Stimulated activated CD4-positive, alpha-beta T cell treated with anti-CD3 and anti-CD28 coated beads, TNF-alpha, amount 100 ng/mL, for 48 hours (primary cell): ENCODE results near the gene TMEM247.

ENCODE experiments used
- DNase-seq, 3 donors: peaks; one replicate each; pipeline ENCODE4 v3.0.0-alpha.2; 2020; ENCODE audit warnings: low read depth in 3 of 3

The TMEM247 gene

DNA sequence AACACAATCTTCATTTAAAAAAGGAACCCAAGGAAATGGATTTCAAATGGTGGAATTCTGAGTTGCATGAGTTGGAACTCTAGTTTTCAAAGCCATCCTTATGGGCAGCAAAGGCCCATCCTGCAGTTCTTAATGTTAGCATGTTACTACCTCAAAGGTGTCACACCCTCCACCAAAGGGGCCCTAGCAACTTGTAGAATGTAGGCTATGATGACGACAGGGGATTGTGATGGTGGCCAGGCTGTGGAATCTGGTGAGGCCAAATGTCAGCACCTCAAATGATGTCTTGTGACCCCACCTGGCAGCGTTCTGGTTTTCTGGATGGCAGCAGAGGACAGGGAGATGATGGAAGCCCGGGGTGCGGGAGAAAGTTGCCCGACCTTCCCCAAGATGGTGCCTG, at the start of gene TMEM247:
TSS of gene TMEM247 (plus strand) at position 301 of the 400 bp plus-strand sequence.
- no peak for DNase-seq

DNA sequence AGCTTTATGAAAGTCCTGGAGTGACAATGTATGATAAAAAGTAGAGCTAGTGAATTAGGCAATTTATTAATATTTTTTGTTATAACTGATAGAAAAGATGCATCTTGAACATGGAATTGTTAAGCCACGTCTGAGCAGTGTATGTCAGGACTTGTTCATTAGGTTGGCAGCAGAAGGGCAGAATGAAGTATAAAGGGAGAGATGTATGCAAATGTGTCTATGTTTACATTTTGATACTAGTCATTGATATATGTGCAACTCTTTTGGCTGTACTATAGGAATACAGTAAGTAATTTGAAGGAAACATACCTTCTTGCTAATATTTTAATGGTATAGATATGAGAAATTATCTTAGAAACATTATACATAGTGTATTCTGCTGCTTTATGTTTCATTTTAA, 49.0 kb upstream of the TMEM247 start:
- DNase-seq, result no peak

- no peak for DNase-seq
Observed at GRCh38 chr2:46430992-46431391, 48.4 kb upstream of the TMEM247 start.

- no peak for DNase-seq
Observed at GRCh38 chr2:46431481-46432235, 47.7 kb upstream of the TMEM247 start.

DNA sequence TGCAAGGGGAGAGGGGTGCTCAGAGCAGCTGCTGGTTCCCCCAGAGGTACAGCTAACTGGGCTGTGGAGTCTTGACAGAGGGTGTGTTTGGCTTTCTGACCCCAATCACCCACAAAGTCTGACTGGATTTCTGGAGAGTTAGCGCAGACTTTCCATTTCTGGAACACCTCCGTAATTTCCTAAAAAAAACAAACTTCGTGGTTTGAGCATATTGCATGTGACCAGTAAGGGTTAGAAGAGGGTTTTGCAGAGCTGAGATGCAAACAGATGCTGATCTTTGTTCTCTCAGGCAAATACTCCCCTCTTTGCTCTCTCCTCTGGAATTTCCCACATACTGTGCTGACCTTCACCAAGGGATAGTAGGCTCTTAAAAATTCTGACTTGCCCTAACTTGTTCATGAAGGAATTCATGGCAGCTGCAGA, 44.5 kb upstream of the TMEM247 start:
- DNase-seq, result no peak

- no peak for DNase-seq
Observed at GRCh38 chr2:46435353-46435752, 44.0 kb upstream of the TMEM247 start.

DNA sequence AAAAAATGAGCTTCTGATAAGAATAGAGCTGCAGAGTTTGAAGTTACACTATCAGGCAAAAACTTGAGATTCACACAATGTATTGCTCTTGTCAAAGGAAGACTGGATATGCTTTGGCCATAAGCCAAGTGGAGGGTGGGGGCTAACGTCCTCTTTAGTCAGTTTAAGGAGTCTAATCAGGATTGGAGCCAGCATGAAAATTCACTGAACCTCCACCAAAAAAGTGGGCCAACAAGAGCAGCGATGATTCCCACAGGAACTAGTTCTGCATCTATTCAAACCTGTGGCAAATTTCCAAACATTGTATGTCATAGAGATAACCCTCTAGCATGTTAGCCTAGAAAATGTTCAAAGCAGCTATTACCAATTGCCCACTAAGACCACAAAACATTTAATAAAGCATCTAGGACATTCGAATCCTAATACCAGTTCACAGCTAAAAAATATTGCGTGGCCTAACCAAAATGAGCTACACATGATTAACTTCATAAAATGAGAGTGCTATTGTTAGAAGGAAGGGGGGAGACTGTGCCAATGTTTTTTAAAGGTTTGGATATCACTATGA, 43.5 kb upstream of the TMEM247 start:
- DNase-seq, result no peak

GRCh38 chr2:46436800-46437199, 42.6 kb upstream of the TMEM247 start:
- DNase-seq, result no peak

DNA sequence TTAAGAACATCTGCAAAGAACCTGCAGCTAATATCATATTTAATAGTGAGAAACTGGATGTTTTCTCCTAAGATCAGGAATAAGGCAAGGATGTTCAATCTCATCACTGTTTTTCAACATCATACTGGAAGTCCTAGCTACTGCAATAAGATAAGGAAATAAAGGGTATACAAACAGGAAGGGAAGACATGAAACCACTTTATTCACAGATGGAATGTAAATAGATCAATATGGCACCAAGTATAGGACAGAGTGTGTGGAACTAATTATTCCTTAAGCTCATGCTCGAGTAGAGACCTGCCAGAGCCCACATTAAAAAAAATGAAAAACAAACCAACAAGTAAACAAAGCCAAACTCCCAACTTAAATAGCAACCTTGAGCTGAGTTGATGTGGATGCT, 41.3 kb upstream of the TMEM247 start:
- DNase-seq, result no peak

DNA sequence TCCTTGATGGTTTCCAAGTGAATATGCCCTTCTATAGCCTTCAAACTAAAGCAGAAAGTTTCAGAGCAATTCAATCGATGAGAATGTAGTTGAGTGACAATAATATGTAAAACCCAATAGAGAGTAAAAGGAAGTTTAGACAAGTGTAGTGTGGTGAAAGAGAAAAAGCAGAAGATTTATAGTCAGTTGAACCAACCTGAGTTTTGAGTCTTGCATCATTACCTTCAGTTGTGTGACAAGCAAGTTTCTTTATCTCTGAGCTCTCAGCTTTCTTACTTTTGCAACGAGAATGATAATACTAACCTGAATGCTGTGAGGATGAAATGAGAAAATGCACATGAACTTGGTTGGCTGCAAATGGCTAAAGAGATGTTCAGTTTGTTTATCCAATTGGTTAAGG, 40.6 kb upstream of the TMEM247 start:
- DNase-seq, result no peak

GRCh38 chr2:46439582-46439981, 39.8 kb upstream of the TMEM247 start:
- no peak for DNase-seq

- DNase-seq, result no peak
Observed at GRCh38 chr2:46441838-46442712, 37.3 kb upstream of the TMEM247 start.

- DNase-seq, result no peak
Observed at GRCh38 chr2:46444732-46445131, 34.6 kb upstream of the TMEM247 start.

GRCh38 chr2:46445556-46445955, 33.8 kb upstream of the TMEM247 start:
- DNase-seq, result no peak

GRCh38 chr2:46446871-46447568, 32.3 kb upstream of the TMEM247 start:
- no peak for DNase-seq

DNA sequence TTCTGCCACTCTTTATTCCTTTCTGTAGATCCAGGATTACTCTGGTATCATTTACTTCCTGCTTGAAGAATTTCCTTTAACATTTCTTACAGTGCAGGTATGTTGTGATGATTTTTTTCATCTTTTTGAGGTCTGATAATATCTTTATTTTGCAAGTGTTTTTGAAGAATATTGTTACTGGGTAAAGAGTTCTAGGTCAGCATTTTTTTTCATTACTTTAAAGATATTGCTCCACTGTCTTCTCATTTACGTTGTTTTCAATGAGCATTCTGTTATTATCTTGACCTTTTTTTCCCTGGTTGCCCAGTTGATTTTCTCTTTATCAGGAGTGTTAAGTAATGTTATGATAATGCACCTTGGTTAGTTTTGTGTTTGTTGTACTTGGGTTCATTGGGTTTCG, 31.7 kb upstream of the TMEM247 start:
- DNase-seq, result no peak

- no peak for DNase-seq
Observed at GRCh38 chr2:46448111-46448510, 31.3 kb upstream of the TMEM247 start.

DNA sequence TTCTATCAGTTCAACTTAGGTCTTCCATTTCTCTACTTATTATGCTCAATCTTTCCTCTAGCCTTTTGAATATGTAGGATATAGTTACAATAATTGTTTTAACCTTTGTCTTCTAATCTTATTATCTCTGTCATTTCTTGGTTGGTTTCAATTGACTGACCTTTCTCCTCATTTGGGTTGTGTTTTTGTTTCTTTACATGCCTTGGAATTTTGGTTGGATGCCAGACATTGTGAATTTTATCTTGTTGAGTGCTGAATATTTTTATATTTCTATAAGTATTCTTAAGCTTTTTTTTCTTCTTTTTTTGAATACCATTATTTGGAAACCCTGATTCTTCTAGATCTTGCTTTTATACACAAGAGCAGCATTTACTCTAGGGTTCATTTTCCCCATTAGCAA, 30.7 kb upstream of the TMEM247 start:
- no peak for DNase-seq

DNA sequence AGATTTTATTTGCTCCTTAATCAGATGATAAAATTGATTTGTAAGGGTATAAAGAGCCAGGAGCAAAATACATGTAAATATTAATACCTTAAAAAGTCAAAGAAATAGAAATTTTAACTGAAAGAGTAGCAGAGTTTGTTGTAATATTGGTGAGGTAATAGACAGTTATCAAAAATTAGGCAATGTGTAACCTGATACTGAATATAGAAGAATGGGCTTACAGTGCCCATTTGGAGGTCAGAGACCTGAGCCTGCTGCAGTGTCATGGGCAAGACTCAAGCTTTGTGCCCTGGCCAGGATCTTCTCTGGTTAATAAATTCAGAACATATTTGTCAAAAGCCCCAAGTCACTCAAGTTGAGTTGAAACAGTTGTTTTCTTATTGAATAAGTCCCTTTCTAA, 29.7 kb upstream of the TMEM247 start:
- DNase-seq, result no peak

GRCh38 chr2:46451131-46451711, 28.1 kb upstream of the TMEM247 start:
- DNase-seq, result no peak

DNA sequence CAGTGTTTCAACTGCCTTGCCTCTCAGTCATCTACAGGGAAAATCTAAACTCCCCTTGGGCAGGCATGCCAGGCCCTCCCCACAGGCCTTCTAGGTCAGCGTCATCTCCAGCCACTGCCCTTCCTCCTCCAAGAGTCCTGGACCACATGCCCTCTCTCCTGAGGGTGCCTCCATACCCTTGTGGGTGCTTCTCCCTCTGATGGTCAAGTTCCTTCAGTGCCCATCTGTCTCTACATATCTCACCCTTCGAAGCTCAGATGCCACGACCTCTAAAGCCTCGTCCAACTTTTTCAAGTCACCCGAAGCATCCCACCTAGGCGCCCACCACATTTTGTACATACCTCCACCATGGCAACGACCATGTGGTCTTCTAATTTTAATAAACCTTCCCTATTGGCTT, 22.6 kb upstream of the TMEM247 start:
- no peak for DNase-seq
